HG02884 (cell line): Measurements from ENCODE around the gene PMEL.
"Not testable (repeated sequence)": the region's sequence is repeated elsewhere in the genome, so short reads cannot be mapped to it uniquely, and the experiment has no call there.

Experiments used
- ATAC-seq: cut with Tn5 transposase; IDR thresholded peaks from one replicate; pipeline ENCODE4 v1.9.1; 2021; ENCODE audit warnings: mild to moderate bottlenecking, moderate library complexity; ENCODE audit not compliant: unreplicated experiment

Gene PMEL

DNA sequence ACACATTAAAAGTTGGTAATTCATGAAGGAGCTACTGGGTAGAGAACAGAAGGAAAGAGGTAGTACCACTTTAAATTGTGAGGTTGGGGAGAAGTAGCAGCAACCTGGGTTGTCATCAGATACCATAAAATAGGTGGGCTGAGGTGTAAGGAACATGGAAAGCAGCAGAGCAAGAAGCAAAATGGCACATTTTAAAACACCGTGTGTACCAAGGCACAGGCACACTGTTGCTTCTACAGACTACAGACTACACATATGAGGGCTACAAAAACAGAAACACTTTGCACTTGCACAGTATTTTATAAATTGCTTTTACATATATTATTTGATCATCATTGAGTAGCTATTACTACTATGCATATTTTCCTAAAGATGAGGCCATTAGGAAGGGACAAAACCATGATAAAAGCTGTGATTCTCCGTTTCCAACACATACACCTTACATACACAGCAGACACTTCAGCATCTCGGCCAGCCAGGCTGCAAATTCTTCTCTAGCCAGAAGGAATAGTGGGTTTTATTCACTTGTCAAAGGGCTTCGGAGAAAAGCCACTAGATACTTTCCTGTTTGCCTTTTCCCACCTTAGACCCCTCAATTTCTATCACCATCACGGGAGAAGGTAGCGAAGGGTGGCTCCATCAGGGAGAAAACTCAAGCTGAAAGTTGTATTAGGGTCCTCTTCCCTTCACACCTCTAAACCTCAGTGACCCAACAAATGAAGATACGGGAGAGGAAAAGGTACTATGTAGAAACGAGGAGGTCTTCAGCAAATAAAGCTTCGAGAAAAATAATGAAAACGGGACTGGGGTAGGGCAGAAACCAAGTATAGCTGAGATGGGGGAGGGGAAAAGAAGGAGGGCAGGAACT, 39.7 kb downstream of the PMEL start:
- no peak for ATAC-seq

GRCh38 chr12:55925371-55925770, 40.5 kb downstream of the PMEL start:
- no peak for ATAC-seq

DNA sequence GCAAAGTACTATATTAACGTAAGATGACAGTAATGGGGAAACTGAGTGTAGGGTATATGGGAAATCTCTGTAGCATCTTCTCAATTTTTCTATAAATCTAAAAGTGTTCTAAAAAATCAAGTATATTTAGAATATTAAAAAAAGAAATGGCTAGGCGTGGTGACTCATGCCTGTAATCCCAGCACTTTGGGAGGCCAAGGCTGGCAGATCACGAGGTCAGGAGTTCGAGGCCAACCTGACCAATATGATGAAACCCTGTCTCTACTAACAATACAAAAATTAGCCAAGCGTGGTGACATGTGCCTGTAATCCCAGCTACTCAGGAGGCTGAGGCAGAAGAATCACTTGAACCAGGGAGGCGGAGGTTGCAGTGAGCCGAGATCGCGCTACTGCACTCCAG, 42.2 kb downstream of the PMEL start:
- ATAC-seq, result not testable (repeated sequence)

GRCh38 chr12:55922126-55922525, 43.7 kb downstream of the PMEL start:
- ATAC-seq, result no peak

DNA sequence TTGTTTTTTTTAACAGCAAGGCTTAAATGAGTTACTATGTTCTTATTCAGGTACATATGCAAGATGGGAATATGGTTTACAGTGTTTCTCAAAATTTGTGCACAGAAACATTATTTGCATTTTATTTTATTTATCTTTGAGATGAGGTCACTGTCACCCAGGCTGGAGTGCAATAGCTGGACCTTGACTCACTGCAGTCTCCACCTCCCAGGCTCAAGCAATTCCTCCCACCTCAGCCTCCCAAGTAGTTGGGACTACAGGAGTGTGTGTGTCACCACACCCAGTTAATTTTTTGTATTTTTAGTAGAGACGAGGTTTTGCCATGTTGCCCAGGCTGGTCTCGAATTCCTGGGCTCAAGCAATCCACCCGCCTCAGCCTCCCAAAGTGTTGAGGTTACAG, 46.8 kb downstream of the PMEL start:
- ATAC-seq, result not testable (repeated sequence)

- ATAC-seq, result no peak
These were observed 50.4 kb downstream of the PMEL start for GRCh38 chr12:55915482-55915859.

- no peak for ATAC-seq
These were observed 52.9 kb downstream of the PMEL start for GRCh38 chr12:55912908-55913307.

DNA sequence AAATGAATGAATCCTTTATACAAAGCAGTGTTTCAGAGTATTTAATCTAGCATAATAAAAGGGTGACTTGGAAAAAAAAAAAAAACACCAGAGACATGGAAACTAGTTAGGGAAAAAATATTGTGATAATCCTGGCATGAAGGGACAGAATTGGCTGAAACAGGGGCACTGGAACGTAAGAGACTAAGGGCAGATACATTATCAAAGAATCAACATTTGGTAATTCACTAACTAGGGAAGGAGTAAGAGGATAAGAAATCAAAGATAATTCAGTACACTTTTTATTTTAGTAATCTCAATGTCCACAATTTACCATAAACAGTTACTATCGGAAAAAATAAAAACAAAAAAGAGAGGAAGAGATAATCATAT, 56.3 kb downstream of the PMEL start:
- ATAC-seq, result no peak

- no peak for ATAC-seq
These were observed 56.9 kb downstream of the PMEL start for GRCh38 chr12:55908726-55909512.

- no peak for ATAC-seq
These were observed 59.8 kb downstream of the PMEL start for GRCh38 chr12:55906056-55906455.
